OCI-LY7 (cell line): ENCODE results near the gene BBX. TPM values are rescaled to one million over a fixed set of nuclear protein-coding genes. Genes with fewer than 3 reads are reported as not detected.

Experiments
- BruUV-seq: library from RNA; stranded (reverse); fragments of 400-500 nt; replicated peaks from 2 replicates; lab custom pipeline; 2021; lab: Mats Ljungman, UMichigan
- CTCF ChIA-PET: fragments of 300-600 bp; sonication (Branson Sonifier 250); formaldehyde crosslinking; loops from one replicate; lab custom pipeline; 2022; ENCODE audit warnings: antibody characterized with exemption; ENCODE audit not compliant: unreplicated experiment; lab: Charles Lee
- POLR2A ChIA-PET: fragments of 300-600 bp; sonication (Branson Sonifier 250); formaldehyde crosslinking; loops from one replicate; lab custom pipeline; 2022; ENCODE audit warnings: antibody characterized with exemption; lab: Charles Lee
- DNase-seq: peaks from one replicate; pipeline ENCODE4 v3.0.0-alpha.2; 2015; ENCODE audit warnings: low spot score
- H2AFZ ChIP-seq: fragments of 200-600 bp; sonication (generic), shearing (Covaris generic); 2 replicates; pipeline ENCODE4 v1.6.1; 2014; ENCODE audit warnings: mild to moderate bottlenecking, antibody characterized with exemption, low read length, moderate library complexity
- H3K27ac ChIP-seq: fragments of 200-600 bp; sonication (generic); 2 replicates; pipeline ENCODE4 v1.5.1; 2014; ENCODE audit warnings: mixed run types, low read depth, mild to moderate bottlenecking, moderate library complexity, low read length, inconsistent platforms; ENCODE audit not compliant: poor library complexity, severe bottlenecking
- H3K36me3 ChIP-seq: fragments of 200-600 bp; sonication (generic); 2 replicates; pipeline ENCODE4 v1.6.1; 2014; ENCODE audit warnings: mild to moderate bottlenecking, antibody characterized with exemption, low read length, moderate library complexity, mixed read lengths; ENCODE audit not compliant: insufficient read depth
- H3K4me1 ChIP-seq: fragments of 200-600 bp; sonication (generic); 2 replicates; pipeline ENCODE4 v1.5.1; 2014; ENCODE audit warnings: mild to moderate bottlenecking, low read length; ENCODE audit not compliant: insufficient read depth, poor library complexity, severe bottlenecking
- H3K4me2 ChIP-seq: fragments of 200-600 bp; sonication (generic); 2 replicates; pipeline ENCODE4 v1.6.1; 2014; ENCODE audit warnings: mild to moderate bottlenecking, low read length
- H3K4me3 ChIP-seq: fragments of 200-600 bp; sonication (generic); 2 replicates; pipeline ENCODE4 v1.5.1; 2014; ENCODE audit warnings: mild to moderate bottlenecking, low read depth, low read length; ENCODE audit not compliant: poor library complexity, severe bottlenecking
- H3K79me2 ChIP-seq: fragments of 200-600 bp; sonication (generic); 2 replicates; pipeline ENCODE4 v1.6.1; 2016; ENCODE audit warnings: low read depth, mild to moderate bottlenecking, low read length, moderate library complexity, mixed read lengths; ENCODE audit not compliant: insufficient read depth
- H3K9me2 ChIP-seq: fragments of 200-600 bp; sonication (generic); 2 replicates; pipeline ENCODE4 v1.6.1; 2016; ENCODE audit warnings: mild to moderate bottlenecking, low read length, mixed read lengths; ENCODE audit not compliant: insufficient read depth
- H3K9me3 ChIP-seq: fragments of 200-600 bp; sonication (generic); 2 replicates; pipeline ENCODE4 v1.6.1; 2014; ENCODE audit warnings: mild to moderate bottlenecking, mixed run types, low read length, mixed read lengths
- H4K20me1 ChIP-seq: fragments of 200-600 bp; sonication (generic); 2 replicates; pipeline ENCODE4 v1.6.1; 2014; ENCODE audit warnings: mild to moderate bottlenecking, antibody characterized with exemption, low read length, moderate library complexity, mixed read lengths; ENCODE audit not compliant: insufficient read depth
- EZH2phosphoT487 ChIP-seq: fragments of 200-600 bp; sonication (generic); IDR thresholded peaks from 2 replicates; pipeline ENCODE4 v1.6.1; 2018; ENCODE audit warnings: low read depth, borderline replicate concordance, mild to moderate bottlenecking, mixed run types, antibody characterized with exemption, low read length, moderate library complexity, mixed read lengths
- intact Hi-C: fragments of 100-400 bp; cut with micrococcal nuclease; formaldehyde crosslinking; loops from one replicate; pipeline ENCODE4 v1.10.0; 2022; ENCODE audit not compliant: unreplicated experiment
- total RNA-seq, 2 experiments: library from RNA; depleted of rRNA in 1 of 2; stranded (reverse); fragments of >200 nt in 1 of 2; shearing (Covaris generic) in 1 of 2; gene quantifications; 2 replicates each; pipeline ENCODE4 v1.2.3, GENCODE V29; 2014 to 2022
- TF ChIP-seq, protein P1 (sequence below): fragments of 200-600 bp; sonication (generic); conservative IDR thresholded peaks from 2 replicates; pipeline ENCODE4 v1.5.1; 2014; ENCODE audit warnings: mild to moderate bottlenecking, antibody characterized with exemption, low read length, moderate library complexity, mixed read lengths

Gene BBX
- total RNA-seq, 2 experiments from 2014 or later: 27.0 to 49.8 TPM

DNA sequence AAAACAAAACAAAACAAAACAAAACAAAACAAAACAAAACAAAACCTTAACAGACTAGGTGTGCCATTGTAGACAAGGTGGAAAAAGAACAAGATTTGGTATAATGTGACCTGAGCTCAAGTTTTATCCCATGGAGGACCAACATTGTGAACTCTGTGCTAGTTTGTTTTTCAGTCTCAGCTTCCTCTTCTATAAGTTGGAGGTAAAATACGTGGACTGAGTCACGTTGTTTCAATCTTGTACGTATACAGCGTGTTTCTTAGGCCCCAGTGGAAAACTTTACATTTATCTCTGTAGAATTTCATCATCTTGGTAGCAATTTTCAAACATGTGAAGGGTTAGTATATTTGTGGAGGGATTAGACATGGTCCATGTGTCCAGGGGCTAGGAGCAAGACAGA, 306.4 kb downstream of the BBX start:
- POLR2A ChIA-PET: interaction anchor here (0.7 kb wide), 1 partner anchor 939 kb away, joined by 4 read pairs; no protein-coding TSS in a partner anchor
- H3K4me1 ChIP-seq: no peaks in the 10 kb centered on the region
- H2AFZ ChIP-seq: no peak overlapping the region
- no peak for DNase-seq
- CTCF ChIA-PET: no interaction called here
- H3K9me2 ChIP-seq: no peaks in the 10 kb centered on the region
- H3K4me2 ChIP-seq: no peak overlapping the region
- no TSS peak for BruUV-seq
- no peaks in the 10 kb centered on the region for H3K9me3 ChIP-seq
- H4K20me1 ChIP-seq: no peaks in the 10 kb centered on the region
- no peak overlapping the region for H3K4me3 ChIP-seq
- intact Hi-C loops: no loop called here
- no peaks in the 10 kb centered on the region for H3K36me3 ChIP-seq
- H3K27ac ChIP-seq: no peak overlapping the region
- no peaks in the 10 kb centered on the region for H3K79me2 ChIP-seq
- TF ChIP-seq EZH2phosphoT487: no peak
- TF ChIP-seq, protein P1, sequence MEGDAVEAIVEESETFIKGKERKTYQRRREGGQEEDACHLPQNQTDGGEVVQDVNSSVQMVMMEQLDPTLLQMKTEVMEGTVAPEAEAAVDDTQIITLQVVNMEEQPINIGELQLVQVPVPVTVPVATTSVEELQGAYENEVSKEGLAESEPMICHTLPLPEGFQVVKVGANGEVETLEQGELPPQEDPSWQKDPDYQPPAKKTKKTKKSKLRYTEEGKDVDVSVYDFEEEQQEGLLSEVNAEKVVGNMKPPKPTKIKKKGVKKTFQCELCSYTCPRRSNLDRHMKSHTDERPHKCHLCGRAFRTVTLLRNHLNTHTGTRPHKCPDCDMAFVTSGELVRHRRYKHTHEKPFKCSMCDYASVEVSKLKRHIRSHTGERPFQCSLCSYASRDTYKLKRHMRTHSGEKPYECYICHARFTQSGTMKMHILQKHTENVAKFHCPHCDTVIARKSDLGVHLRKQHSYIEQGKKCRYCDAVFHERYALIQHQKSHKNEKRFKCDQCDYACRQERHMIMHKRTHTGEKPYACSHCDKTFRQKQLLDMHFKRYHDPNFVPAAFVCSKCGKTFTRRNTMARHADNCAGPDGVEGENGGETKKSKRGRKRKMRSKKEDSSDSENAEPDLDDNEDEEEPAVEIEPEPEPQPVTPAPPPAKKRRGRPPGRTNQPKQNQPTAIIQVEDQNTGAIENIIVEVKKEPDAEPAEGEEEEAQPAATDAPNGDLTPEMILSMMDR: no peak

DNA sequence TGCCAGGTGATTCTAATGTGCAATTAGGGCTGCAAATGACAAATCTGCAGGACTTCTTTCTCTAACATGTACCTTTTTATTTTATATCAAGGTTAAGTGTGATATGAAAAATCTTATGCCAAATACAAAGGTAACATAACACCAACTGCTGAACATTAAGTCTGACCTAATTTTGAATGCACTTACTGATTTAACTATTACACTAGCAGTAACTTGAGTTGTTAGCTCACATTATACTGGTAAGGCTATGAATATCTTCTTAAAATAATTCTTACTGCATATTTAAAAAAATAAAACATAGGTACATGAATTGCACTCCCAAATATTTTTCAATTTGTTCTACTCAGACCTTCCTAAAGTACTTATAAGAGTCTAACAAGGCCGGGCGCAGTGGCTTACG, 308.8 kb downstream of the BBX start:
- no TSS peak for BruUV-seq
- Histone ChIP-seq H3K9me2 (no peaks in the 10 kb centered on the region), H3K27ac (no peak overlapping the region), H3K4me2 (no peak overlapping the region), H3K79me2 (no peaks in the 10 kb centered on the region), H4K20me1 (no peaks in the 10 kb centered on the region), H3K4me3 (no peak overlapping the region), H3K36me3 (no peaks in the 10 kb centered on the region), H3K9me3 (no peaks in the 10 kb centered on the region), H3K4me1 (no peaks in the 10 kb centered on the region), H2AFZ (no peak overlapping the region)
- intact Hi-C loops: no loop called here
- POLR2A ChIA-PET: no interaction called here
- TF ChIP-seq EZH2phosphoT487: no peak
- TF ChIP-seq, protein P1: no peak
- no peak for DNase-seq
- CTCF ChIA-PET: no interaction called here

DNA sequence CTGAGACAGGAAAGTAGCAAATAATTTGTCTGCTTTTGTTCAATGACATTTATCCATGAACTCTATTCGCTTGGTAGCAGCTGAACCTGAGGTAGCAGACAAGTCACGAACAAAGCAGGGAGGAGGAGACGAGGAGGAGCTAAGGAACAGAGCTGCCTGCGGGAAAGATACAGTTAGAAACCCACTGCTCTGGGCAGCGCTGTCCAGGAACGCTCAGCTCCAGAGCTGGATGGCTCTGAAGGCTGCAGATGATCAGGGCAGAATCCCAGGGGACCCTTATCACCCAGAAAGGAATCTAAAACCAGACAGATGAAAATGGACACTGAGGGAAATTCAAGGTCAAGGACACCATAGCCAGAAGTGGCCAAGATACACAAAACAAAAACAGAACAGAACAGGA, 310.3 kb downstream of the BBX start:
- CTCF ChIA-PET: no interaction called here
- no peak overlapping the region for H3K4me2 ChIP-seq
- no TSS peak for BruUV-seq
- H3K9me3 ChIP-seq: no peaks in the 10 kb centered on the region
- H3K27ac ChIP-seq: no peak overlapping the region
- no peak overlapping the region for H2AFZ ChIP-seq
- POLR2A ChIA-PET: interaction anchor here (1.7 kb wide), 1 partner anchor 29 kb away, joined by 5 read pairs; no protein-coding TSS in a partner anchor
- H3K4me1 ChIP-seq: no peaks in the 10 kb centered on the region
- H3K79me2 ChIP-seq: no peaks in the 10 kb centered on the region
- H3K9me2 ChIP-seq: no peaks in the 10 kb centered on the region
- no peak overlapping the region for H3K4me3 ChIP-seq
- no peaks in the 10 kb centered on the region for H4K20me1 ChIP-seq
- DNase-seq: no peak
- intact Hi-C loops: no loop called here
- H3K36me3 ChIP-seq: no peaks in the 10 kb centered on the region
- TF ChIP-seq, protein P1: no peak
- TF ChIP-seq EZH2phosphoT487: no peak
